Measurements from ENCODE around the gene CCT4. TPM values are rescaled to one million over a fixed set of nuclear protein-coding genes. Genes with fewer than 3 reads are reported as not detected.
"Not testable (repeated sequence)": the region's sequence is repeated elsewhere in the genome, so short reads cannot be mapped to it uniquely, and the experiment has no call there.

The CCT4 gene
- total and polyA plus RNA-seq, 4 experiments from 2014 or later = 91.0 to 148 (median 118) TPM

DNA sequence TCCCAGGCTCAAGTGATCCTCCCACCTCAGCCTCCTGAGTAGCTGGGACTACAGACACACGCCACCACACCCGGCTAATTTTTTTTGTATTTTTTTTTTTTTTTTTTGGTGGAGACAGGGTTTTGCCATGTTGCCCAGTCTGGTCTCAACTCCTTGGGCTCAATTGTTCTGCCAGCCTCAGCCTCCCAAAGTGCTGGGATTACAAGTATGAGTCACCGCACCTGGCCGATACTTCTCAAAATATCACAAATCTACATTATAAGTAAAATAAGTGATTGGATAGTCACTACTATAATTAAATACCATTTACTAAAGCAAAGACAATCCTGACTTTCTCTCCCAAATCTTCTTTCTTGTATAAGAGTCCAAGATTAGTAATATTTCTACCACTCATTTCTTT is 9.1 kb downstream of the CCT4 start:
- DNase-seq; H3K9me3 ChIP-seq (ENCODE audit: control insufficient read depth in 1 of 2, low read length in 2 of 2); H3K4me3 ChIP-seq (ENCODE audit: low read length in 2 of 2); CTCF ChIA-PET (ENCODE audit: partially characterized antibody); H3K4me1 ChIP-seq (ENCODE audit: insufficient read depth, low read length); intact Hi-C loops (cut with micrococcal nuclease); H3K9me3 Mint-ChIP-seq; POLR2A ChIA-PET (ENCODE audit: partially characterized antibody); H3K27me3 ChIP-seq (ENCODE audit: insufficient read depth, low read length); H3K27me3 Mint-ChIP-seq; H3K4me3 Mint-ChIP-seq; H3K27ac ChIP-seq (ENCODE audit: low read depth, low read length); H3K4me1 Mint-ChIP-seq: not testable (repeated sequence)
- peaks cover 72% of the 10 kb centered on the region for H3K36me3 ChIP-seq (ENCODE audit: insufficient read depth, low read length)
- peak overlapping the region in 2 of 7 donors; percentile 31 to 36 for H3K27ac Mint-ChIP-seq
- H3K36me3 Mint-ChIP-seq = peaks cover 28 to 77% of the 10 kb centered on the region in 2 donors

DNA sequence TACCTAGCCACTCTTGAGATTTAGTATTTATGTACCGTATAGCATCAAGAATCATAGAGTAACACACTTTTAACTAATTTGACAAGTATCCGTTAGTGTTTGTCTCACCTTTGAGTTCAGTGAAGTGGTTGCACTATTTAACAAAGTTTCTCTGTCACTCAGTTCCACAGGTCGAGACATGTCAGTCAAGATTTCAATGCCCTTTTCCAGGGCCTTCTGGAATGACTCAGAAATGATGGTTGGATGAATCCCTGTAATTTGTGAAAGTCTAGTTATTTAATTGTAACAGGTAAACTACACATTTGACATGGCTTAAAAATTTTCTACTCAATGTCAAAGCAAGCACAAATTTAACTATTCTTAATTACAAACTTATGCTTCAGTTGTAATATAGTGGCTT is 9.7 kb downstream of the CCT4 start:
- H3K36me3 Mint-ChIP-seq = peaks cover 33 to 81% of the 10 kb centered on the region in 2 donors
- CTCF ChIA-PET (ENCODE audit: partially characterized antibody) = no interaction called here
- H3K9me3 Mint-ChIP-seq = no peaks in the 10 kb centered on the region

DNA sequence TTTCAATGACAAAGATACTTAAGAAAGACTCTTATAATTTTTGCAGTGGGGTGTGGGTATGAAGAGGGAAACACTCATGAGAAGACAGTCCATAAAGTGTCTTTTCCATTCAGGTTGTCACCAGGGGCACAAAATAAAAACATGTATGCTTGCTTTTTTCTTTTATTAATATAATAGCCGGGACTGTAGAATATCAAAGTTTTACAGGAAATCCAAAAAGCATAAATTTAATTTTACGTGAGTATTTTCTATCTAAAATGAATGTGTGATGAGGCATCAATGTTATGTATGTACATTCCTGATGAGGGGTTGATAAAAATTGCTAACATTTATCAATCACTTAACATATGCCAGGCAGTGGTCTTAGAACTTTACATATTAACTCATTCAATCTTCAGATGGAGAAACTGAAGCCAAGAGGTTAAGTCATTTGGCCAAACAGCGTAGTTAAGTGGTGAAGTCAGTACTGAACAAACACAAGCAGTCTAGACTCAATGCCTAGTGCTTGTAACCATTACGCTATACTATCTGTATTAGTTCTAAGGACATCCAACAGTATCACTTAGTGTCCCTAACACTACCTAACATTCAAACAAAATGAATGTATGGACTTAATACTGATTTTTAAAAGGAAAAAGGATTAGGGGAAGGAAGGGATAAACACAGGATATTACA is 10.7 kb downstream of the CCT4 start:
- no peak overlapping the region for H3K27ac Mint-ChIP-seq

More for the DNA sequence above, 9.7 kb downstream of the CCT4 start:
- Mint-ChIP-seq H3K27me3 (no peaks in the 10 kb centered on the region), H3K4me1 (peaks cover 0 to 1% (median 0%) of the 10 kb centered on the region in 4 donors), H3K27ac (no peak overlapping the region), H3K4me3 (no peak overlapping the region)
- H3K36me3 ChIP-seq (ENCODE audit: insufficient read depth, low read length) = peaks cover 74% of the 10 kb centered on the region
- POLR2A ChIA-PET (ENCODE audit: partially characterized antibody) = no interaction called here
- H3K27me3 ChIP-seq (ENCODE audit: insufficient read depth, low read length) = no peaks in the 10 kb centered on the region
- H3K27ac ChIP-seq (ENCODE audit: low read depth, low read length) = no peak overlapping the region
- no peaks in the 10 kb centered on the region for H3K9me3 ChIP-seq (ENCODE audit: control insufficient read depth in 1 of 2, low read length in 2 of 2)
- no peaks in the 10 kb centered on the region for H3K4me1 ChIP-seq (ENCODE audit: insufficient read depth, low read length)
- no peak overlapping the region for H3K4me3 ChIP-seq (ENCODE audit: low read length in 2 of 2)
- intact Hi-C loops (cut with micrococcal nuclease) = no loop called here
- DNase-seq = no peak

GRCh38 chr2:61876400-61876799 is 12.1 kb downstream of the CCT4 start:
- H3K4me1 Mint-ChIP-seq = peaks cover 0 to 4% (median under 1%) of the 10 kb centered on the region in 4 donors
- H3K4me1 ChIP-seq (ENCODE audit: insufficient read depth, low read length) = no peaks in the 10 kb centered on the region
- no peak overlapping the region for H3K27ac Mint-ChIP-seq
- H3K27me3 Mint-ChIP-seq = no peaks in the 10 kb centered on the region
- ChIA-PET CTCF (ENCODE audit: partially characterized antibody) (no interaction called here), POLR2A (ENCODE audit: partially characterized antibody) (no interaction called here)
- no peak for DNase-seq
- H3K9me3 Mint-ChIP-seq = no peaks in the 10 kb centered on the region
- H3K9me3 ChIP-seq (ENCODE audit: control insufficient read depth in 1 of 2, low read length in 2 of 2) = no peaks in the 10 kb centered on the region
- H3K36me3 Mint-ChIP-seq = peaks cover 39 to 80% of the 10 kb centered on the region in 2 donors
- H3K27ac ChIP-seq (ENCODE audit: low read depth, low read length) = no peak overlapping the region
- H3K36me3 ChIP-seq (ENCODE audit: insufficient read depth, low read length) = peaks cover 65% of the 10 kb centered on the region
- H3K27me3 ChIP-seq (ENCODE audit: insufficient read depth, low read length) = no peaks in the 10 kb centered on the region
- intact Hi-C loops (cut with micrococcal nuclease) = no loop called here
- no peak overlapping the region for H3K4me3 Mint-ChIP-seq
- no peak overlapping the region for H3K4me3 ChIP-seq (ENCODE audit: low read length in 2 of 2)

More for the DNA sequence above, 10.7 kb downstream of the CCT4 start:
- Histone ChIP-seq H3K4me1 (ENCODE audit: insufficient read depth, low read length) (no peaks in the 10 kb centered on the region), H3K36me3 (ENCODE audit: insufficient read depth, low read length) (peaks cover 70% of the 10 kb centered on the region), H3K4me3 (ENCODE audit: low read length in 2 of 2) (no peak overlapping the region), H3K9me3 (ENCODE audit: control insufficient read depth in 1 of 2, low read length in 2 of 2) (no peaks in the 10 kb centered on the region), H3K27me3 (ENCODE audit: insufficient read depth, low read length) (no peaks in the 10 kb centered on the region), H3K27ac (ENCODE audit: low read depth, low read length) (no peak overlapping the region)
- H3K27me3 Mint-ChIP-seq = no peaks in the 10 kb centered on the region
- ChIA-PET POLR2A (ENCODE audit: partially characterized antibody) (no interaction called here), CTCF (ENCODE audit: partially characterized antibody) (no interaction called here)
- H3K9me3 Mint-ChIP-seq = no peaks in the 10 kb centered on the region
- no peak for DNase-seq
- intact Hi-C loops (cut with micrococcal nuclease) = no loop called here
- no peak overlapping the region for H3K4me3 Mint-ChIP-seq
- H3K36me3 Mint-ChIP-seq = peaks cover 34 to 82% of the 10 kb centered on the region in 2 donors
- peaks cover 0 to 1% (median 0%) of the 10 kb centered on the region in 4 donors for H3K4me1 Mint-ChIP-seq

DNA sequence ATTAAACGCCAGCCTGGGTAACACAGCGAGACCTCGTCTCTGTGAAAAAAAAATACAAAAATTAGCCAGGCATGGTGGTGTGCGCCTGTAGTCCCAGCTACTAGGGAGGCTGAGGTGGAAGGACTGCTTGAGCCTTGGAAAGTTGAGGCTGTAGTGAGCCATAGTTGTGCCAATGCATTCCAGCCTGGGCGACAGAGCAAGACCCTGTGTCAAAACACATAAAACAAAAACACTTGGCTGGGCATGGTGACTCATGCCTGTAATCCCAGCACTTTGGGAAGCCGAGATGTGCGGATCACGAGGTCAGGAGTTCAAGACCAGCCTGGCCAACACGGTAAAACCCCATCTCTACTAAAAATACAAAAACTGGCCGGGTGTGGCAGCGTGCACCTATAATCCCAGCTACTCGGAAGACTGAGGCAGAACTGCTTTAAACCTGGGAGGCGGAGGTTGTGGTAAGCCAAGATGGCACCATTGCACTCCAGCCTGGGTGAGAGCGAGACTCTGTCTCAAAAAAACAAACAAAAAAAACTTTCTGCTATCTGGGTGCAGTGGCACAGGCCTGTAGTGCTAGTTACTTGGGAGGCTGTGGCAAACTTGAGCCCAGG is 21.9 kb downstream of the CCT4 start:
- H3K27me3 ChIP-seq (ENCODE audit: insufficient read depth, low read length); H3K27ac ChIP-seq (ENCODE audit: low read depth, low read length); H3K4me1 ChIP-seq (ENCODE audit: insufficient read depth, low read length); DNase-seq; H3K9me3 ChIP-seq (ENCODE audit: control insufficient read depth in 1 of 2, low read length in 2 of 2); H3K4me1 Mint-ChIP-seq; H3K4me3 ChIP-seq (ENCODE audit: low read length in 2 of 2); H3K27me3 Mint-ChIP-seq; H3K4me3 Mint-ChIP-seq; intact Hi-C loops (cut with micrococcal nuclease); CTCF ChIA-PET (ENCODE audit: partially characterized antibody): not testable (repeated sequence)
- Mint-ChIP-seq H3K9me3 (peaks cover 0 to 18% (median 11%) of the 10 kb centered on the region in 8 donors), H3K27ac (peak overlapping the region in 1 of 7 donors; percentile 23), H3K36me3 (peaks cover 60 to 61% of the 10 kb centered on the region in 2 donors)
- H3K36me3 ChIP-seq (ENCODE audit: insufficient read depth, low read length) = peaks cover 12% of the 10 kb centered on the region
- POLR2A ChIA-PET (ENCODE audit: partially characterized antibody) = interaction anchor here (0.6 to 1.1 kb wide), 2 partner anchors 12 to 13 kb away, joined by 3 to 5 read pairs; partner anchors contain the start of gene FAM161A

DNA sequence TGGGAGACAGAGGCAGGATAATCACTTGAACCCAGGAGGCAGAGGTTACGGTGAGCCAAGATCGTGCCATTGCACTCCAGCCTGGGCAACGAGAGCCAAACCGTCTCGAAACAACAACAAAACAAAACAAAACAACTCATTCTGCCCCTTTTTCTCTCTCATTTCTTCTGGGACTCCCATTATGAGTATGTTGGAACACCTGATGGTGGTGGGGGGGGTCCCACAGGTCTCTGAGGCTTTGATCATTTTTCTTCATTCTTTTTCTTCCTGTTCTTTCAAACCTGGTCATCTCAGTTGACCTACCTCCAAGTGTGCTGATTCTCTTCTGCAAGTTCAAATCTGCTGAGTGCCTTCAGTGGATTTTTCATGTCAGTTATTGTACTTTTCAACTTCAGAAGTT is 26.4 kb downstream of the CCT4 start:
- intact Hi-C loops (cut with micrococcal nuclease) = no loop called here
- Mint-ChIP-seq H3K27ac (peak overlapping the region in 1 of 7 donors; percentile 43), H3K9me3 (peaks cover 0 to 26% (median 12%) of the 10 kb centered on the region in 8 donors)

GRCh38 chr2:61857224-61857623 is 31.2 kb downstream of the CCT4 start:
- Mint-ChIP-seq H3K4me1 (peaks cover 7 to 25% (median 16%) of the 10 kb centered on the region in 4 donors), H3K4me3 (no peak overlapping the region), H3K36me3 (peaks cover 2 to 8% of the 10 kb centered on the region in 2 donors), H3K9me3 (peaks cover 0 to 14% (median 6%) of the 10 kb centered on the region in 8 donors), H3K27me3 (no peaks in the 10 kb centered on the region), H3K27ac (peak overlapping the region in 1 of 7 donors; percentile 38)
- H3K27me3 ChIP-seq (ENCODE audit: insufficient read depth, low read length) = no peaks in the 10 kb centered on the region
- no peak overlapping the region for H3K27ac ChIP-seq (ENCODE audit: low read depth, low read length)
- DNase-seq = no peak
- H3K9me3 ChIP-seq (ENCODE audit: control insufficient read depth in 1 of 2, low read length in 2 of 2) = peaks cover 0 to 3% of the 10 kb centered on the region in 2 donors
- no peak overlapping the region for H3K4me3 ChIP-seq (ENCODE audit: low read length in 2 of 2)
- CTCF ChIA-PET (ENCODE audit: partially characterized antibody) = no interaction called here
- H3K4me1 ChIP-seq (ENCODE audit: insufficient read depth, low read length) = peaks cover 16% of the 10 kb centered on the region
- POLR2A ChIA-PET (ENCODE audit: partially characterized antibody) = no interaction called here
- intact Hi-C loops (cut with micrococcal nuclease) = loop anchor here (10.0 kb wide), 1 partner anchor 792 kb away; the partner anchor contains the start of gene SANBR
- no peaks in the 10 kb centered on the region for H3K36me3 ChIP-seq (ENCODE audit: insufficient read depth, low read length)

More for the DNA sequence above, 26.4 kb downstream of the CCT4 start:
- H3K4me1 Mint-ChIP-seq = no peaks in the 10 kb centered on the region
- no peak overlapping the region for H3K4me3 Mint-ChIP-seq
- Histone ChIP-seq H3K27me3 (ENCODE audit: insufficient read depth, low read length) (no peaks in the 10 kb centered on the region), H3K9me3 (ENCODE audit: control insufficient read depth in 1 of 2, low read length in 2 of 2) (peaks cover 0 to 3% of the 10 kb centered on the region in 2 donors), H3K36me3 (ENCODE audit: insufficient read depth, low read length) (no peaks in the 10 kb centered on the region), H3K4me3 (ENCODE audit: low read length in 2 of 2) (no peak overlapping the region), H3K4me1 (ENCODE audit: insufficient read depth, low read length) (no peaks in the 10 kb centered on the region), H3K27ac (ENCODE audit: low read depth, low read length) (no peak overlapping the region)
- DNase-seq = no peak
- peaks cover 29 to 33% of the 10 kb centered on the region in 2 donors for H3K36me3 Mint-ChIP-seq
- ChIA-PET CTCF (ENCODE audit: partially characterized antibody) (interaction anchor here (0.6 kb wide), 1 partner anchor 10 kb away, joined by 3 read pairs; no protein-coding TSS in a partner anchor), POLR2A (ENCODE audit: partially characterized antibody) (interaction anchor here (1.7 kb wide), 1 partner anchor 8 kb away, joined by 6 read pairs; the partner anchor contains the start of gene FAM161A)
- H3K27me3 Mint-ChIP-seq = no peaks in the 10 kb centered on the region

Measured in CD4-positive, alpha-beta memory T cell (primary cell).